Glomerular visceral epithelial cell (primary cell): ENCODE results near the gene SRL.
"Not testable (repeated sequence)": the region's sequence is repeated elsewhere in the genome, so short reads cannot be mapped to it uniquely, and the experiment has no call there.

Experiments
- DNase-seq: peaks from one replicate; pipeline ENCODE4 v3.0.0-alpha.2; 2016; ENCODE audit errors: extremely low spot score

SRL gene

DNA sequence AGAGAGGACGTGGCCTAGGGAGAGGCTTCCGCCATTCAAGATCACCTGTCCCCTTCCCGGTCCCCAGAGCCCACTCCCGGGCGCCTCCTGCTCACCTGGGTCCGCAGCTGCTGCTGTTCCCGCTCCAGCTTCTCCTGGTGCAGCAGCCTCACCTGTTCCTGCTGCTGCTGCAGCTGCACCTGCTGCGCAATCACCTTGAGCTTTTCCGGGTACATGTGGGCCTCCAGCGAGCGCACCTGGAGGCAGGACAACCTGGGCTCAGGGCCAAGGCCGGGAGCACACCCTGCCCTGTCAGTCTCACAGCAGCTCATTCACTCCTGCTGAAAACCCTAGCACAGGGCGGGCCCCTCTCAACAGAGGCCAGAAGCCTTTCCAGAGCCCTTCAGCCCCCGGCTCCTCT is 18.5 kb upstream of the SRL start:
- no peak for DNase-seq

GRCh38 chr16:4257646-4258556 is 16.0 kb upstream of the SRL start:
- no peak for DNase-seq

DNA sequence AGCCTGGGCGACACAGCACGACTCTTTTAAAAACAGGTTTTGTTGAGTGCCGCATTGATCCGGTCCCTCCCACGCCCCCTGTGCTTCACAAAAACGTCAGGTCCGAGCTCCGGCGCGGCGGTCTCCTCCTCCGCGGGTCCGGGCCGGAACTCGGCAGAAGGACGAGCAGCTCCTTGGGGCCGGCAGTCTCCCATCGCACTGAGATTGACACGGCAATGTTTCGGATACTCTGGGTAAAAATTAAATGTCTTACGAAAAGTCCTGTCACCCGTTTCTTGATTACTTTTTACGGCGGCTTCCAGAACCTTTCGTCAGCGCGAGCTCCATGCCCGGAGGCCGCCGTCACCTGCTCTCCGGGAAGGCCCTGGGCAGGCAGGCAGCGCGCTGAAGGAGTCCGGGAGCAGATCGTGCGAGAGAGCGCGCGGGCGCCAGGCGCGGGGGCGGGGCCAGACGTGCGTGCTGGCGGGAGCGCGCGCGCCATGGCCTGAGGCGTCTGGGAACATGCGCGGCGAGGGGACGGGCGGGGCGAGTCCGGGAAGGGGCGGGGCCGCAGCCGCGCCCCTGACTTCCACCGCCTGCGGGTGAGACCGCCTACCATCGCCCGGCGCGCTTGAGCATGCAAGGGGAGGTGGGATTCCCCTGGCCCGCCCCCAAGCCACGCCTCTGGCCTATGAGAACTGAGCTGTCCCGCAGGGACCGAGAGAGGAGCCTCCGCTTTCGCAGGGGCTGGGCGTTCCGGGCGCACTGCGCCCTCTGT is 11.7 kb upstream of the SRL start:
- DNase-seq: peak; percentile 99

- not testable (repeated sequence) for DNase-seq
Observed at GRCh38 chr16:4253012-4253393, 11.1 kb upstream of the SRL start.

DNA sequence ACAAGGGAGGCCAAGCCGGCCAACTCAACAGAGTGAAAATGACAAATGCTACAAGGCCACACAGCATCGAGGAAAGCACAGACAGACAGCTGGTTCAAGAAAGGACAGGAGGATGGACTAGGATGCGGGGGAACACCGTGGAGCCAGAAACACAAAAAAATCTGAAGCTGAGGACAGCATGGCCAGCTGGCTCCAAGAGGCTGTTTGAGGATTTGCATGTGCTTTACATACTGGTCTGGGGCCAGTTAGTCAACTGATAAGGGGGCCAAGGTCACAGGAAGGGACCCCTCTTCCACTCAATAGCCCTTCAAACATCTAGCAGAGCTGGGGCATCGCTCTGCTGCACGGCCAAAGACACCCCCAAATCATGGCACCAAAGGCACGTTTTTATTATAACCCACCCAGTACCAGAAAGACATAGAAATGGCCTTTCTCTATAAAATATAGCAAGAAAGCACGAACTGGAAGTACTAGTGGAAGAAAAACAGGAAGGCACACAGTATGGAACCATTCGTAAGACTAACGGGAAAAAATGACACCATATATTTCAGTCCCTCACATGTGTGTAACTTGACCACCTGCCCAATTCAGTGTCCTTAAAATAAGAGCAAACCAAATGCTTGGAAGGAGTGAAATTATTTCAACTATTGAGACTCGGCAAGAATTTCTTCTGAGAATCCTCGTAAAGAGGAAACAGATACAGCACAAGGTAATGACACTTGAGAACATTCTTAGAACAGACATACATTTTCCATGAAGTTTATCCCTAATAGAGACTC is 7.8 kb upstream of the SRL start:
- DNase-seq: no peak

DNA sequence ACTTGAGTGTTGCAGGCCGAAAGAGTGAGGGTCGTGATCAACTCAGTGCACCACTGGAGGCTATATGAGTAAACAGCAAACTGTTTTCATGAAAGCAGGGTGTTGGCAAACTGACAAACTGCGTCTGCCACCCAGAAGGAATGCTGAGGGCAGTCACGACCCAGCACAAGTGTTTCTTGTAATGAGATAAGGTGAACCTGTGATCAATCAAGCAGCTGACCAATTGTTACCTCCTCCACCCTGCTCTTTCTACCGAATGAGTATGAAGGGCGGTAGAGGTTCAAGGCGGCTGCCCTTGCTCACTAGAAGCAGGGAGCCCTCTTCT is 5.5 kb upstream of the SRL start:
- no peak for DNase-seq

DNA sequence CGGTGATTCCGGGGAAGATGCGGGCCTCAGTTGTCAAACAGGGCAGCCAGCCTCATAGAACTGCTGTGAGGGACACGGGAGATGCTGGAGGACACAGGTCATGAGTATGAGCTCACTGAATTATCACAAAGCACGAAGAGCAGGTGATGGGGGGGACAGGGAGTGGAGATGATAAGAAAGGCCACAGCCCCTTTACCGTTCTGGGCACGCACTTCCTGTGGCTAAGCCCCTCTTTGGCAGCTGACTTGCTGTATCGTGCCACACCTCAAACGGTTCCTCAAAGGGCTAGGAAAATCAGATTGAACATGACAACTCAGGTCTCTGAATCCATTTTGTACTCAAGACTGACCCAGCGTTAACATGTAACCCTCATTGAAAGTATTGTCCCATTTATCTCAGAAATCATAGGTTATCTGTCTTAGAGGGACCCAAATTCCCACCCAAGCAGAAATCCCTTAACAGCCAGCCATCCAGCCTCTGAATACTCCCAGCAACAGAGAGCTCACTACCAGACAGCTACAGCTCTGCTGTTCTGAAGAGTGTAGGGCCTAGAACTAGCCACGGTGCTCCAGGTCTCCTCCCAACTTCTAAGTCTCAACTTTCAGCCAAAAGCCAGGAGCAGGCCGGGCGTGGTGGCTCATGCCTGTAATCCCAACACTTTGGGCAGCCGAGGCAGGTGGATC is 5.0 kb upstream of the SRL start:
- DNase-seq: no peak

GRCh38 chr16:4245077-4245791 is 3.4 kb upstream of the SRL start:
- DNase-seq: no peak

GRCh38 chr16:4244254-4245076 is 2.6 kb upstream of the SRL start:
- DNase-seq: no peak

GRCh38 chr16:4241258-4241927 is 487 bp downstream of the SRL start:
- no peak for DNase-seq

DNA sequence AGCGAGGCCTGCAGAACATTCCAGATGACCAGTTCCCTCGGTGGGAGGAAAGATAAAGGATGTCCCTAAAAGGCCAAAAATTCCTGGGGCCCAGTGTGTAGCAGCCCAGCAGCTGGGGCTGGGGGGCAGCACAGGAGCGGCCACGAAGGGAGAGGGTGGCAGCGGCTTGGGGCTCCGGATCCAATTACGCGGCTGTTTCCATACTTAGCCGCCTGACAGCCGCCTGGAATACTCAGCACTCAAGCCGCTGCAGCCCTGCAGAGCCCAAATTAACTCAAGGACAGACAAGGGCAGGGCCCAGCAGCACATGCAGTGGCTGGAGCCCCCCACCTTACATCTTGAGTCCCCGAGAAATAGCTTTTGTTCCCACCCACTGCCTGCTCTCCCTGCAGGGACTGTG is 1.3 kb downstream of the SRL start:
- DNase-seq: no peak

- no peak for DNase-seq
Observed at GRCh38 chr16:4239682-4240175, 2.2 kb downstream of the SRL start.

DNA sequence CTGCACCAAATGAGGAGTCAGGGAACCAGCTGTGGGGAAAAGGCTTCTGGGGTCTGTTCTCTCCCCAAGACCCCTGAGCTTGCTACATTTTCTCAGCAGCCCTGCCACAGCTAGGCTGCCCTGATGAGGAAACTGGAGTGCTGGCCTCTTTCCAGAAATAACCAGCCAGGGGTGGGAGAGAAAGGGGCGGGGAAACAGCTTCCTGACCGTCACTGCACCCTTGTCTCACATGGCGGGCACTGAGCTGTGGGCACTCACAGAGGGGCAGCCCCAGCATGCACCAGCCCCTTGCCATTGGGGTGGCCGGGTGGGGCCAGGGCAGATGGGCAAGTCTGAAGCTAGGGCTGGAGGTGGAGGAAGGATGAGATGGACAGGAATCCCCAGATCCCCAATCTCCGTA is 2.9 kb downstream of the SRL start:
- DNase-seq: no peak

GRCh38 chr16:4233431-4233830 is 8.4 kb downstream of the SRL start:
- no peak for DNase-seq

DNA sequence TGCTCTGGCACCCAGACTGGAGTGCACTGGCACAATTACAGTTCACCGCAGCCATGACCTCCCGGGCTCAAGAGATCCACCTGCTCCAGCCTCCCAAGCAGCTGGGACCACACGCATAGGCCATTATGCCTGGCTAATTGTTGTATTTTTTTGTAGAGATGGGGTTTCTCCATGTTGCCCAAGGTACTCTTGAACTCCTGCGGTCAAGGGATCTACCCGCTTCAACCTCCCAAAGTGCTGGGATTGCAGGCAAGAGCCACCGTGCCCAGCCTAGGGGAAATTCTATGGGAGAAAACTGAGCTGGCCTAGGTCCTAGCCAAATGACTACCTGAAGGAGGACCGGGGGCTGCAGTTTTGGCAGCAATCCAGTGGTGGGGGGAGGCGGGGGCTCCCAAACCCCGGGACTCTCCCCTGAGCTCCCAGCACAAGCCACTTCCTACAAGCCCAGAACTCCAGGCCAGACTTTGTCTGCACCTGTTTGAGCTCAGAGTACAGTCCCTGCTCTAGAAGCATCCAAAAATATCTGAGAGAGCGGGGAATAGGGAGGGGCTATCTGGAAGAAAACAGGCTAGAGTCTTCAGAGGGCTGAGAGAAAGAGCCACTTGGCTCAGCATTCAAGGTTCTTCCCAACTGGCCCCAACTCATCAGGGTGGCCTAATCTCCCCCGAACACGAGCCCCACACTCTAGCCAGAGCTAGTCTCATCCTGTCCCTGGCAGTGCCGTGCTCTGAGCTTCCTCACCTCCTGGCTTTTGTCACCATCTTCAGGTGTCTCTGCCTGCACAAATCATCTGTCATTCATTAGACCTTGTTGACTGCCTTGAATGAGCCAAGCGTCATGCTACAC is 9.1 kb downstream of the SRL start:
- no peak for DNase-seq

- DNase-seq: no peak
Observed at GRCh38 chr16:4231886-4232285, 10.0 kb downstream of the SRL start.

- DNase-seq: no peak
Observed at GRCh38 chr16:4231367-4231766, 10.5 kb downstream of the SRL start.

GRCh38 chr16:4227040-4227332 is 14.9 kb downstream of the SRL start:
- no peak for DNase-seq
